Measurements from ENCODE around the gene PLCB1.

The PLCB1 gene

DNA sequence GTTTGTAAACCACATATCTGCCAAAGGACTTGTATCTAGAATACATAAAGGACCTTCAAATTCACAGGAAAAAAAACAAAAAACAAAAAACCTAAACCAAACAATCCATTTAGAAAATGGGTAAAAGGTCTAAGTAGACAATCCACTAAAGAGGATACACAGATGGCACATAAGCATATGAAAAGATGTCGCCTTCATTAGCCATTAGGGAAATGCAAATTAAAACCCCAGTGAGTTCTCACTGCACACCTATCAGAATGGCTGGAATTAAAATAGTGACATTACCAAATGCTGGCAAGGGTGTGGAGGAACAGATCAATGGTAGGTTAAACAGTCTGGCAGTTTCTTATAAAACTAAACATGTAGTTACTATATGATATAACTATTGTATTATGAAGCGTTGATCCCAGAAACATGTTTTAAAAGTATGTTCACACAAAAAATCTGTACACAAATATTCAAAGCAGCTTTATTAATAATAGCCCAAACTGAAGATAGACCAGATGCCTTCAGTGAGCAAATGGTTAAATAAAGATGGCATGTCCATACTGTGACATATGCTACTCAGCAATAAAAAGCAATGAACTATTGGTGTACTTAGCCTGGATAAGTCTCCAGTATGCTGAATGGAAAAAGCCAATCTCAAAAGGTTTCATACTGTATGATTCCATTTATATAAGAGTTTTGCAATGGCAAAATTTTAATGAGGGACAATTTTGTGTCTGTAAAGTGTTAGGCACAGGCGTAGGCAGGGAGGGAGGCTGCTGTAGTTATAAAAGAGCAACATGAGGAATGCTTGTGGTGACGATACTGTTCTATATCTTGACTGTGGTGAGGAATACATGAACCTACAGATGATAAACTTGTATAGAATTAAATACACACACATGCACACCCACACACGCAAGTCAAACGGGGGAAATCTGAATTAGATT lies 43.9 kb downstream of the PLCB1 start:
- TF ChIP-seq, protein P1, sequence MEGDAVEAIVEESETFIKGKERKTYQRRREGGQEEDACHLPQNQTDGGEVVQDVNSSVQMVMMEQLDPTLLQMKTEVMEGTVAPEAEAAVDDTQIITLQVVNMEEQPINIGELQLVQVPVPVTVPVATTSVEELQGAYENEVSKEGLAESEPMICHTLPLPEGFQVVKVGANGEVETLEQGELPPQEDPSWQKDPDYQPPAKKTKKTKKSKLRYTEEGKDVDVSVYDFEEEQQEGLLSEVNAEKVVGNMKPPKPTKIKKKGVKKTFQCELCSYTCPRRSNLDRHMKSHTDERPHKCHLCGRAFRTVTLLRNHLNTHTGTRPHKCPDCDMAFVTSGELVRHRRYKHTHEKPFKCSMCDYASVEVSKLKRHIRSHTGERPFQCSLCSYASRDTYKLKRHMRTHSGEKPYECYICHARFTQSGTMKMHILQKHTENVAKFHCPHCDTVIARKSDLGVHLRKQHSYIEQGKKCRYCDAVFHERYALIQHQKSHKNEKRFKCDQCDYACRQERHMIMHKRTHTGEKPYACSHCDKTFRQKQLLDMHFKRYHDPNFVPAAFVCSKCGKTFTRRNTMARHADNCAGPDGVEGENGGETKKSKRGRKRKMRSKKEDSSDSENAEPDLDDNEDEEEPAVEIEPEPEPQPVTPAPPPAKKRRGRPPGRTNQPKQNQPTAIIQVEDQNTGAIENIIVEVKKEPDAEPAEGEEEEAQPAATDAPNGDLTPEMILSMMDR (IDR thresholded peaks at IDR 0.05), result no peak
- Mint-ChIP-seq H3K4me1 (no peaks in the 10 kb centered on the region), H3K4me3 (no peak overlapping the region), H3K27me3 (ENCODE audit: low read depth, poor library complexity) (no peaks in the 10 kb centered on the region), H3K9me3 (peaks cover 3% of the 10 kb centered on the region), H3K27ac (no peak overlapping the region), H3K36me3 (ENCODE audit: low read depth) (no peaks in the 10 kb centered on the region)
- no peak for DNase-seq

DNA sequence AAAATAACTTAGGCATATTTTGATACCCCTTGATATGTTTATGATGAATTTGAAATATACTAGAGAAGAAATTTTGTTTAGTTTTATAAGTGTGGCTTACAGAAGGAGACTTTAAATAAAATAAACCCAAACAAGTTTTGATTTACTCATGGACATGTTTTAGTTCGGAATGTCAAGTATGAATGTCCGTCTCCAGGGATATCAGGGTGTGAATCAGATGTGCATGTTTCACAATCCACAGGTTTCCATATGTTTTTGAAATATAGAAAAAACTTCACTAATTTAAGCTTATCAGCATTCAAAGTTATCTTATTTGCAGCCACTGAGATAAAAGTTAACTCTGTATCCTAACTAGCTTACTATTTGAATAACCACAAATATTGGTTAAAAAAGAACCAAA lies 51.5 kb downstream of the PLCB1 start:
- H3K4me1 Mint-ChIP-seq, result no peaks in the 10 kb centered on the region
- peaks cover 3% of the 10 kb centered on the region for H3K9me3 Mint-ChIP-seq
- no peak overlapping the region for H3K27ac Mint-ChIP-seq
- peaks cover 7% of the 10 kb centered on the region for H3K27me3 Mint-ChIP-seq (ENCODE audit: low read depth, poor library complexity)
- no peak for DNase-seq
- H3K36me3 Mint-ChIP-seq (ENCODE audit: low read depth), result no peaks in the 10 kb centered on the region
- TF ChIP-seq, protein P1 (IDR thresholded peaks at IDR 0.05), result no peak
- H3K4me3 Mint-ChIP-seq, result no peak overlapping the region

DNA sequence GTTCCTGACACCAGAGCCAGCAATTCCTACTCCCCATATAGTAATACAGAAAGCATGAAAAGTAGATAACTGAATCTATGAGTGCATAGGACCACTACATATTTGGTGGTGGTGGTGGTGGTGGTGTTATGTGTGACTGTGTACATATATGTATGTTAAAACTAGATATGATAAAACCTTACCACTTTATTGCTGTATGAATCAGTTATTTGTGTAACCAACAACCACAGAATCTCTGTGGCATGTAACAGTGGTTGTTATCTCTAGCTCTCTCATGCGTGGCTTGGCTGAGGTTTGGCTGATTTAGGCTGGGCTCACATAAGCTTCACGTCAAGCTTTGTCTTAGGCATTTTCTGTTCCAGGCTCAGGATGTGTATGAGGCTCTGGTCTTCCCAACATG lies 55.7 kb downstream of the PLCB1 start:
- H3K36me3 Mint-ChIP-seq (ENCODE audit: low read depth), result no peaks in the 10 kb centered on the region
- H3K27me3 Mint-ChIP-seq (ENCODE audit: low read depth, poor library complexity), result peaks cover 7% of the 10 kb centered on the region
- TF ChIP-seq, protein P1 (IDR thresholded peaks at IDR 0.05), result no peak
- peaks cover 4% of the 10 kb centered on the region for H3K9me3 Mint-ChIP-seq
- H3K4me3 Mint-ChIP-seq, result no peak overlapping the region
- DNase-seq, result no peak
- H3K27ac Mint-ChIP-seq, result no peak overlapping the region
- H3K4me1 Mint-ChIP-seq, result no peaks in the 10 kb centered on the region

DNA sequence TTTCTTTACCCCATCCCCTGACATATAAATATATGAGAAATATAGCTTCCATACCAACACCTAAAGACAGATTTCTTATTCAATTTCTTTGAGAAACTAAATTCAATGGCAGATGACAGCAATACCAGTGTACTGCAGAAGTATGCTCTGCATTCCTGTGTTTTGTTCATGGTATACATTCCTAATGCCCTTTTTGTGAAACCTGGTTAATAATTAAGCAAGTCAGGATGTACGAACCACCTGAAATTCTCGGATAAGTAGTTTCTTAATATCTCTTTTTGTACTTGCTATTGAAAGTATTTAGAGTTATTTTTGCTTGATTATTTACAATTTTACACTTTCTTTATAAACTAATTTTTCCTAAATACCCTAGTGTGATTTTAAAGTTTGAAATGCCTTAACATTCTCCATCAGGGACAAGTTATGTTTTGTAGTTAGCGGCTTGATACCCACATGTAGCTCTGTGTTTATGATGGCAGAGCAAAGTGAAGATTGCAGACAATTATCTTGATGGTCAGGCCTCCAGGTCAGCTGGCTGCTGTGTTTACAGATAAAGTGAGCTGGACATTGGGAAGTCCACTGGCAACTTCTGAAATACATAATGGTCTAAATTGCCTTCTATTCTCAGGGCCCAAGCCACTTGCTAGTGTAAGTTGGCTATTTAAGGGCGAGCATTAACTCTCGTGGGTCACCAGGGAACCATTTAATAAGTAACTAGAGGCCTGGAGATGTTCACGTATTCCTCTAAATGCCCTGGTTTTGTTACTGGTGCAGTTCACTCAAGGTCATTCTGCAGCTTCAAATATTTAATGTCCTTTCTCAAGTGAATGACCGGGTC lies 58.2 kb downstream of the PLCB1 start:
- Mint-ChIP-seq H3K4me1 (no peaks in the 10 kb centered on the region), H3K9me3 (peaks cover 20% of the 10 kb centered on the region), H3K27ac (no peak overlapping the region), H3K4me3 (no peak overlapping the region), H3K36me3 (ENCODE audit: low read depth) (peaks cover 5% of the 10 kb centered on the region), H3K27me3 (ENCODE audit: low read depth, poor library complexity) (peaks cover 7% of the 10 kb centered on the region)
- TF ChIP-seq, protein P1 (IDR thresholded peaks at IDR 0.05), result no peak
- DNase-seq, result no peak

DNA sequence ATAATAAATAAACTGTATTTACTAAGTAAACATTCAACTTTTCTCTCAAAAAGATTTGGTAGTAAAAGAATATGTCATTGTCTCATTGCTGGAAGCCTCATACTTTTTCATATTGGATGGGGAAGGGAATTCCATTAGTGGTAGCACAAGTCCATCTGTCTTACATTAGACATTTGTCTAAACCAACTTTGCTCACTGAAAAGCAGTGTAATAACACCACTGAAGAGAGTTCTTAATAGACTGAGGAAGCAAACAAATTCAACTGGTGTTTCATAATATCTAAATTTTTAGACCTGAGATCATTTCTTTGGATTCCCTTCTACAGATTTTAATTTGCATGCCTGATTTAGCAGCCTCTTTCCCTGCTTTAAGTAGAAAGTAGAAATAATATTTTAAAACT lies 62.7 kb downstream of the PLCB1 start:
- DNase-seq, result no peak
- H3K4me1 Mint-ChIP-seq, result no peaks in the 10 kb centered on the region
- H3K9me3 Mint-ChIP-seq, result peaks cover 41% of the 10 kb centered on the region
- no peak overlapping the region for H3K4me3 Mint-ChIP-seq
- H3K36me3 Mint-ChIP-seq (ENCODE audit: low read depth), result peaks cover 5% of the 10 kb centered on the region
- H3K27ac Mint-ChIP-seq, result no peak overlapping the region
- TF ChIP-seq, protein P1 (IDR thresholded peaks at IDR 0.05), result no peak
- no peaks in the 10 kb centered on the region for H3K27me3 Mint-ChIP-seq (ENCODE audit: low read depth, poor library complexity)
